ENCODE data around the gene MORN1. TPM values are rescaled to one million over a fixed set of nuclear protein-coding genes. Genes with fewer than 3 reads are reported as not detected.
A peak's percentile ranks its signal among the peaks of the same experiment; 100 is the strongest.

Gene MORN1
- total and polyA plus RNA-seq, 9 of the 15 experiments (the other 6 are each of a cell fraction or from before 2014, with no cell fraction given), result 0.24 to 9.3 (median 4.2) TPM

- Histone ChIP-seq H3K4me2 (ENCODE audit: insufficient read depth, low read length) (no peak overlapping the region), H3K36me3 (ENCODE audit: control insufficient read depth, insufficient read depth, low read length) (peaks cover 17% of the 10 kb centered on the region; the same call in 2 of the 3 replicates), H3K27ac (ENCODE audit: extremely low read depth, low read depth, low read length) (no peak overlapping the region), H3K9ac (ENCODE audit: insufficient read depth in 1 of 2, low read depth in 2 of 2, low read length in 2 of 2) (peak overlapping the region in 1 of 2 experiments; percentile 58; a peak in 1 of 4 replicates), H3K4me3 (no peak overlapping the region), H3K79me2 (ENCODE audit: control insufficient read depth, insufficient read depth, low read length) (peaks cover 78% of the 10 kb centered on the region), H3K9me1 (ENCODE audit: control insufficient read depth, insufficient read depth, low read length) (peaks cover 4% of the 10 kb centered on the region), H4K20me1 (replicated peaks; ENCODE audit: control insufficient read depth, insufficient read depth, low read length) (peaks cover 26% of the 10 kb centered on the region; the same call in 1 of the 2 replicates), H3K4me1 (replicated peaks in 1 of 2; ENCODE audit: control insufficient read depth in 2 of 2, insufficient read depth in 2 of 2, low read length in 2 of 2) (peaks cover 20 to 64% of the 10 kb centered on the region in 2 experiments), H3K27me3 (ENCODE audit: control insufficient read depth in 2 of 2, insufficient read depth in 2 of 2, low read length in 2 of 2) (no peaks in the 10 kb centered on the region), H2AFZ (ENCODE audit: low read depth, low read length) (no peak overlapping the region), H3K9me3 (replicated peaks; ENCODE audit: control insufficient read depth, insufficient read depth, low read depth, low read length) (peaks cover 2% of the 10 kb centered on the region)
- POLR2A ChIA-PET, result interaction anchor here (0.6 to 1.1 kb wide), 4 partner anchors 29 to 1563 kb away, joined by 3 to 6 read pairs (median 3); no protein-coding TSS in a partner anchor
- WGBS (ENCODE audit: insufficient coverage, low coverage, missing lambda C conversion rate), result 88% methylated on average over 12 of the region's 12 CpGs
- ATAC-seq (no peak), FAIRE-seq (no peak), DNase-seq (ENCODE audit: extremely low read depth in 1 of 4, low spot score in 3 of 4) (no peak)
- BruUV-seq (replicated peaks), result no TSS peak
- in situ Hi-C loops (cut with MboI) (no loop called here), intact Hi-C loops (cut with micrococcal nuclease) (no loop called here)
- TF ChIP-seq ZNF766 (CRISPR knock-in tag; conservative IDR thresholded peaks at IDR 0.05) (0 out of 2 replicates have a peak, but pooled peaks have one; percentile 48), NR3C1 (CRISPR knock-in tag; IDR thresholded peaks at IDR 0.05) (no peak), TAF1 (IDR thresholded peaks at IDR 0.05; ENCODE audit: control insufficient read depth, extremely low read depth, insufficient read depth, low read length, severe bottlenecking) (no peak), HLTF (IDR thresholded peaks at IDR 0.05) (no peak), ZBTB33 (CRISPR knock-in tag; IDR thresholded peaks at IDR 0.05) (peak; percentile 39; the same call in 1 of the 2 replicates)
- CTCF ChIA-PET (ENCODE audit: low intra/inter-chr PET ratio), result no interaction called here
Observed at GRCh38 chr1:2276803-2277580, 114.4 kb downstream of the MORN1 start.

All from K562 (cell line).